T-cell (primary cell): Measurements from ENCODE around the gene SLC8A1. TPM values are rescaled to one million over a fixed set of nuclear protein-coding genes. Genes with fewer than 3 reads are reported as not detected.

Experiments
- ATAC-seq, 4 experiments: fragments of 200-7000 bp in 3 of 4; fragments of 150-1000 bp in 1 of 4; cut with Tn5 transposase; replicated peaks in 1 of 4; 1 replicate in 3 of 4; 2 replicates in 1 of 4; pipeline ENCODE4 v1.10.0; 2021; ENCODE audit warnings: moderate library complexity in 3 of 4, mild to moderate bottlenecking in 2 of 4, moderate number of reproducible peaks in 1 of 4
- CTCF ChIA-PET, 2 donors: fragments of 300-600 bp; sonication (Branson Sonifier 250); formaldehyde crosslinking; loops; one replicate each; lab custom pipeline; 2022; ENCODE audit warnings: antibody characterized with exemption in 2 of 2; lab: Charles Lee
- POLR2A ChIA-PET, 2 donors: fragments of 300-600 bp; sonication (Branson Sonifier 250); formaldehyde crosslinking; loops; one replicate each; lab custom pipeline; 2022; ENCODE audit warnings: antibody characterized with exemption in 2 of 2; lab: Charles Lee
- DNase-seq, 35 experiments: peaks; one replicate each; pipeline versions ENCODE4 v3.0.0 to v3.0.0-alpha.2; 2013 to 2023
- H3K27ac ChIP-seq: one replicate; pipeline ENCODE4 v1.5.1; 2013; ENCODE audit warnings: low read length
- H3K27me3 ChIP-seq, 2 experiments: replicated peaks in 1 of 2; 1 replicate in 1 of 2; 2 replicates in 1 of 2; pipeline versions ENCODE4 v1.6.1 to v1.7.0; 2013; ENCODE audit warnings: low read length in 1 of 2, mixed read lengths in 1 of 2; ENCODE audit not compliant: control insufficient read depth in 2 of 2, insufficient read depth in 2 of 2; ENCODE audit errors: extremely low read depth in 1 of 2
- H3K36me3 ChIP-seq, 2 donors: 1 replicate in 1 of 2; 2 replicates in 1 of 2; pipeline versions ENCODE4 v1.6.1 to v1.7.0; 2013; ENCODE audit warnings: low read length in 1 of 2; ENCODE audit not compliant: control insufficient read depth in 2 of 2, insufficient read depth in 1 of 2; ENCODE audit errors: extremely low read depth in 1 of 2
- H3K4me1 ChIP-seq, 2 experiments: 1 replicate in 1 of 2; 2 replicates in 1 of 2; pipeline versions ENCODE4 v1.6.1 to v1.7.0; 2013; ENCODE audit warnings: low read length in 2 of 2, mixed read lengths in 1 of 2; ENCODE audit not compliant: insufficient read depth in 2 of 2, control insufficient read depth in 1 of 2; ENCODE audit errors: extremely low read depth in 1 of 2
- H3K4me3 ChIP-seq, 2 donors: 1 replicate in 1 of 2; 2 replicates in 1 of 2; pipeline versions ENCODE4 v1.5.1 to v1.7.0; 2013; ENCODE audit warnings: mild to moderate bottlenecking in 2 of 2, low read length in 1 of 2, moderate library complexity in 1 of 2; ENCODE audit not compliant: control insufficient read depth in 1 of 2; ENCODE audit errors: extremely low read depth in 1 of 2
- H3K9me3 ChIP-seq: 2 replicates; pipeline ENCODE4 v1.7.0; 2013
- H3K27ac Mint-ChIP-seq, 2 donors: one replicate each; pipeline ENCODE4 v1.8.0; 2020 to 2021; ENCODE audit warnings: mild to moderate bottlenecking in 2 of 2, mixed read lengths in 2 of 2
- H3K27me3 Mint-ChIP-seq, 2 donors: one replicate each; pipeline ENCODE4 v1.8.0; 2021 to 2022; ENCODE audit warnings: mixed read lengths in 2 of 2
- H3K36me3 Mint-ChIP-seq: one replicate; pipeline ENCODE4 v1.8.0; 2021; ENCODE audit warnings: mixed read lengths
- H3K4me1 Mint-ChIP-seq, 3 donors: one replicate each; pipeline ENCODE4 v1.8.0; 2020 to 2022; ENCODE audit warnings: mixed read lengths in 3 of 3, mild to moderate bottlenecking in 1 of 3
- H3K4me3 Mint-ChIP-seq, 3 donors: one replicate each; pipeline ENCODE4 v1.8.0; 2020 to 2022; ENCODE audit warnings: mild to moderate bottlenecking in 3 of 3, mixed read lengths in 3 of 3, moderate library complexity in 3 of 3
- H3K9me3 Mint-ChIP-seq, 3 donors: one replicate each; pipeline ENCODE4 v1.8.0; 2020 to 2022; ENCODE audit warnings: mixed read lengths in 3 of 3
- WGBS: methylation state at CpG from one replicate; pipeline ENCODE4 v1.1.5; 2013; ENCODE audit warnings: missing lambda C conversion rate; ENCODE audit not compliant: insufficient coverage; 5-methylcytosine and 5-hydroxymethylcytosine counted together
- total RNA-seq, 35 experiments: library from RNA in 6 of 35; stranded (reverse) in 6 of 35; fragments of 120-200 nt in 1 of 35; gene quantifications; one replicate each; pipeline versions ENCODE4 v1.2.1 to v1.2.4 and lab custom pipeline; 2013 to 2026

The SLC8A1 gene
- total RNA-seq, 5 donors from 2014 or later (not counting 1 experiment from before 2014, with no cell fraction given): 0.09 to 0.35 (median 0.13) TPM

DNA sequence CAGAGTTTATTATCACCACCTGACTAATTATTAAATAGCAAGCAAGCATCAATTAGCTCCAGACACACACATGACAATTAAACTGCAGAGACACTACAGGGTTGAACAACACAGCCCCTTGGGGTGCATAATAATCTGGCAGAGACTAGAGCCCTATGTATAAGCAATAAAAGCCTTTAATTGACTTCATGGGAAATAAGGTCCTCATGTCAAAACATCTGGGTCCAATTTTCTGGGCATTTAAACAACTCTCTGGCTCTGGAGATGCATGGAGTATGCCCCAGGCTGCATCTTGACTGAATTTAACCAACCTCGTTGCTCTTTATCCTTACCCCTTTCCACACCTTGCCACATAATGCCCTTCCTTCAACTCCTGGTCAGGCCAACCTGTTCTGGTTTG, 402.1 kb downstream of the SLC8A1 start:
- no peaks in the 10 kb centered on the region for H3K27me3 ChIP-seq
- no peak overlapping the region for H3K4me3 Mint-ChIP-seq
- no peaks in the 10 kb centered on the region for H3K9me3 ChIP-seq
- H3K36me3 Mint-ChIP-seq: no peaks in the 10 kb centered on the region
- no peak overlapping the region for H3K4me3 ChIP-seq
- ChIA-PET POLR2A (no interaction called here), CTCF (no interaction called here)
- no peak overlapping the region for H3K27ac ChIP-seq
- H3K27me3 Mint-ChIP-seq: no peaks in the 10 kb centered on the region
- no peaks in the 10 kb centered on the region for H3K36me3 ChIP-seq
- H3K4me1 ChIP-seq: no peaks in the 10 kb centered on the region
- ATAC-seq (no peak), DNase-seq (no peak)
- no peaks in the 10 kb centered on the region for H3K9me3 Mint-ChIP-seq
- WGBS: no CpG with 5 or more reads among the region's 1 CpG
- no peaks in the 10 kb centered on the region for H3K4me1 Mint-ChIP-seq
- no peak overlapping the region for H3K27ac Mint-ChIP-seq

DNA sequence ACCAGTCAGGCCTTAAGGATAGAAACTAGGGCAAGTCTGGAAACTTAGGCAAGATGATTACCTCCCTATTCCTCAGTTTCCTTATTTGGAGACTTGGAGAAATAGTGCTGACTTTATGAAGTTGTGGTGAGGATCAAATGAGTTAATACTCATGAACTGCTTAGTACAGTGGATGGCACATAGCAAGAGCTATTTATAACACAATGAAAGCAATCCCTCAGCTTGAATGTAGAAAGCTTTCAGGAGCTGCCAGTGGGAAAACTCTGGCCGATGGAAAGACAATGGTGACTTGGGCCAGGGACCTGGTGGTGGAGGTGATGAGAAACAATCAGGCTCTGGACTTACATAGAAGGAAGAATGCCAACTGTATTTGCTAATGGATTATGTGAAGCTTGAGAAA, 403.4 kb downstream of the SLC8A1 start:
- no CpG with 5 or more reads among the region's 1 CpG for WGBS
- Histone ChIP-seq H3K27ac (no peak overlapping the region), H3K27me3 (no peaks in the 10 kb centered on the region), H3K9me3 (no peaks in the 10 kb centered on the region), H3K4me3 (no peak overlapping the region), H3K4me1 (no peaks in the 10 kb centered on the region), H3K36me3 (no peaks in the 10 kb centered on the region)
- no peaks in the 10 kb centered on the region for H3K9me3 Mint-ChIP-seq
- ChIA-PET CTCF (no interaction called here), POLR2A (no interaction called here)
- ATAC-seq (no peak), DNase-seq (no peak)
- H3K4me3 Mint-ChIP-seq: no peak overlapping the region
- no peaks in the 10 kb centered on the region for H3K27me3 Mint-ChIP-seq
- H3K4me1 Mint-ChIP-seq: no peaks in the 10 kb centered on the region
- H3K36me3 Mint-ChIP-seq: no peaks in the 10 kb centered on the region
- H3K27ac Mint-ChIP-seq: no peak overlapping the region

- Histone ChIP-seq H3K4me1 (no peaks in the 10 kb centered on the region), H3K27me3 (no peaks in the 10 kb centered on the region), H3K36me3 (no peaks in the 10 kb centered on the region), H3K4me3 (no peak overlapping the region), H3K27ac (no peak overlapping the region), H3K9me3 (no peaks in the 10 kb centered on the region)
- DNase-seq (no peak), ATAC-seq (no peak)
- CTCF ChIA-PET: no interaction called here
- no peak overlapping the region for H3K4me3 Mint-ChIP-seq
- POLR2A ChIA-PET: no interaction called here
- no CpG with 5 or more reads among the region's 3 CpGs for WGBS
- no peaks in the 10 kb centered on the region for H3K9me3 Mint-ChIP-seq
- H3K27me3 Mint-ChIP-seq: peaks cover 0 to 3% of the 10 kb centered on the region in 2 donors
- no peak overlapping the region for H3K27ac Mint-ChIP-seq
- no peaks in the 10 kb centered on the region for H3K36me3 Mint-ChIP-seq
- H3K4me1 Mint-ChIP-seq: no peaks in the 10 kb centered on the region
Measured at GRCh38 chr2:40047406-40047805, 404.5 kb downstream of the SLC8A1 start.
